Stimulated activated CD8-positive, alpha-beta memory T cell treated with anti-CD3 and anti-CD28 coated beads, Interleukin-12 subunit alpha, Interleukin-12 subunit beta, amount 100 ng/mL, for 1 hour (primary cell): ENCODE data around the gene TXNDC2.

Source experiments
- DNase-seq: peaks from one replicate; pipeline ENCODE4 v3.0.0-alpha.2; 2020; ENCODE audit warnings: low read depth

Gene TXNDC2

DNA sequence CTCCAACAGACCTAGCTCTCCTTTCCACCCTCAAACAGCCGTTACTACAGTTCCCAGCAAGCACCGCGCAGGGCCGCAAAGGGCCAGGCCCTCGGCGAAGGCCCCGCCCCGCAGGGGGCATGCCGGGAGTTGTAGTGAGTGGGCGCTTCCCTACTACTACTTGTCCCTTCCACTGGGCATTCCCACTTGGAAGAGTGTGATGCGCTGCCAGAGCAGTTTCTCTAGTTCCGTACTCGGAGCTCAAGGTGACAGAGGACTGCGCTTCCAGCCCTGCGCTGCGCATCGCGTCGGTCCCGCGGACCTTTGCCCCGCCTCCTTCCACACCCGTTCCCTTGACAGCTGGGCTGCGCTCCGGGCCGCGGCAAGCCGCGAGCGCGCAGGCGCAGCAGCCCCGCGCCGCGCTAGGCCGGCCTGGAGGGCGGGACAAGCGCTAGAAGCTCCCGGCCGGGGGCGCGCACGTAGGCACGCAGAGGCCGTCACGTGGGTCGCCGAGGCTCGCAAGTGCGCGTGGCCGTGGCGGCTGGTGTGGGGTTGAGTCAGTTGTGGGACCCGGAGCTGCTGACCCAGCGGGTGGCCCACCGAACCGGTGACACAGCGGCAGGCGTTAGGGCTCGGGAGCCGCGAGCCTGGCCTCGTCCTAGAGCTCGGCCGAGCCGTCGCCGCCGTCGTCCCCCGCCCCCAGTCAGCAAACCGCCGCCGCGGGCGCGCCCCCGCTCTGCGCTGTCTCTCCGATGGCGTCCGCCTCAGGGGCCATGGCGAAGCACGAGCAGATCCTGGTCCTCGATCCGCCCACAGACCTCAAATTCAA is 28.0 kb downstream of the TXNDC2 start, which contains the start of gene VAPA:
Gene VAPA, plus strand, starts transcription at position 491 of the 808 bp plus-strand sequence. Its CDS starts 241 bp downstream, at position 732.
- DNase-seq: peak; percentile 87

DNA sequence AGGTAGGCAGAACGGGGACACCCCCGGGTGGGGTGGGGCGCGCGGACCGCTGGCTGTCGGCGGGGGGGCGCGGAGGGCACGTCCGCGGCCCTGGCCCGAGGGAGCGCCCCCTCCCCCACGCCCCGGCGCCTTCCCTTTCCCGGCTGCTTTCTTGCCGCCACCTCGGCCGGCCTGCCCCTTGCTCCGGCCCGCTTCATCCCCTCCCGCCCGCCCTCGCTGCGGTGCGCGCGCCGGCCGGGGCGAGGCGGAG is 28.5 kb downstream of the TXNDC2 start:
- no peak for DNase-seq

DNA sequence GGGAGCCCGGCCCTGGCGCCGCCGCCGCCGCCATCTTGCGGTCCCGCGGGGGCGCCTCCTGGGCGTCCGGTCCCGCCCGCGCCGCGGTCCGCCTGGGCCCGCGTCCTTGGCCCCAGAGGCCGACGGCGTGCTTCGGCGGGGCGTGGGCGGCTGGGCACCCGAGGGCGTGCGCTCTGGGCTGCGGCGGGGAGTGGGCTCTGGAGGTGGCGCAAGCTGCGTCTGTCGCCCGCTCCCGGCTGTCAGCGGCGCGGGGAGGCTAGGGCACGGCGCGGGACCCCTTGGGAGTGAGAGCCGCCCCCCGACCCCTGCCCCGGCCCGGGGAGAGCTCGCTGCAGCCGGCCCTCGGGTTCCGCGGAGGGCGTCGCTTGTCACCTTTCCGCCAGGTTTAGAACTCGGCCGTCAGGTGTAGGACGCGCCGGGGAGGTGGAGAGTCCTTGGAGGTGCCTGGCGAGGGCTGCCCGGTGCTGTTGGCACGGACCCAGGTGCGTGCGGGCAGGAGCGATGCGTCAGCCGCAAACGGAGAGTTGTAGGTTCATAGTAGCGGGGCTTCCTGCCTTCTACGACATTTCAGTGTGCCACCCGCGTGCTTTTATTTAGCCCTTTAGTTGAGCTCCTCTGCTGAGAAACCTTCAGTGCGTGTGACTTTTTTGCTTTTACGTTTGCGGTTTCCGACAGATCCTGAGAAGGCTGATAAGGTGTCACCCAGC is 29.0 kb downstream of the TXNDC2 start:
- DNase-seq: peak; percentile 60

DNA sequence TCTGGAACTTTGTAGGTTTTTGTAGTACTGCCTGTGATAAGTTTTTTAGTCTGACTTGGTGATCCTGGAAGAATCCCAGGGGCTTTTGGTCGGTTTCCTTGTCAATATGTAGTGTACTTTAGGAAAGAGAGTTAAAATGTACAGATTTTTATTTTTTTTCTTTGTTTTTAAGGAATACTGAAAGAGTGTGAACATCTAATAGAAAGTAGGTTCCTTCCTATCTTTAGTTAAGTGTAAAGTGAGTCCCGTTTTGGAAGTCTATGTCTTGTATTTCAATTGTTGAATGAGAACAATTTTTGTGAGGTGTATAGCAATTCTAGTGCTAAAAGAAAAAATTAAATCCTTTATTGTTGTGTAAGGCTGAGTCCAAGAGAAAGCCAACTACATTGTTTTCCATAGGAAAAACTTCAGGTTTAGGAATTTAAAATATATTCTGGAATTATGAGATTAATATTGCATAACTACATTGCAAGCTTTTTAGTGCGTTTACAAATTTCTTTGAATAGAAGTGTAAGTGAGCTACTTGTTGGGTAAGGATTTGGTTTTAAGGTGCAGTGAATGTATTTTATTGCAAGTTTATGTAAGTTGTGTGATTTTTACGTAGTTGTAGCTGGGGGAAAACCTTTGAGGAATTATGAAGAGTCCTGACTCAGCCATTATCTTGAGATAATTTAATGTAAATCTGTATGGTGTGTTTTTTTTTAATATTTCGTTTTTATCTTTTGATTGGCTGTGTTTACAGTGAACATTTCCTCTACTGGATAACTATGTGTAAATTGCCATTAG is 29.7 kb downstream of the TXNDC2 start:
- DNase-seq: no peak

DNA sequence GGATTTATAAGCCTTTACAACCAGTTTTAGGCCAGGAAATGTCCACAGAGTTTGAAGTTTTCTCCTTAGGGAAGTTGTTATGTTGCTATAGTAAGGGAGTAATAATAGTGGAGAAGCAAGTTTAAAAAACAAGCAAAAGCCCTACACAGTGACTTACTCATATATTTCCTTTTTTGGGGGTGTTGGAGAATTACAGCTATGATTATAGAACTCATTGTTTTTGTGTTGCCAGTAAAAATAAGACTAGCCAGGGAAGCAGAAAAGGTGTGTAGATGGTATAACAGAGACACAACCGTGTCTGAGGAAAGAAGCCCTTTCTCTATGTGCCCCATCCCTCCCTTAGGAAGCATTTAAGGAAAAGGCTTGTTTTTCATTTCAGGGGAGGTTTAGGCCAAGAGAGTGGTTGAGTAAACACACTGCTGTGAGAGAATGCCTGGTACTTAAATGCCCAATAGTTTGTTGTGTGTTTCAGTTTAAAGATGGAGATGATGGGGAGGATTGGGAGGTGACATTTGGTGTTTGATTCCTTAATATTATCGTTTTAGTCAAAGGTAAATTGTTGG is 30.4 kb downstream of the TXNDC2 start:
- DNase-seq: no peak

DNA sequence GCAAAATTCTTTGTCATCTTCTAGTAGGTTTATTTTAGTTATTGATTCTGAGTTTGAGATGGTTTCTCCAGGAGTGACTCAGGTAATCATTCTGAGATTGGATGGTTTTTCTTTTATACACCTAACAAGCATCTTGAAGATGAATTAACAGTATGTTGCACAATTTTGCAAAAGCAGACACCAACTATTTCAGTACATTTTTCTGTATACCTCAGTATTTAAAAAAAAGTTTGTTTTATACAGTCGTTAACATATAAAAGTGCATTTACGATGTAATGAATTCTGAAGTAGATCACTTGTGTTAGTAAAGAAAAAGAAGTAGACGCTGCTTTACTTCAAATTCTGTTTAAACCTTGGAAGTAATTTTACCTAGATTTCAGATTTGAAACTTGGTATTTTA is 31.0 kb downstream of the TXNDC2 start:
- no peak for DNase-seq

DNA sequence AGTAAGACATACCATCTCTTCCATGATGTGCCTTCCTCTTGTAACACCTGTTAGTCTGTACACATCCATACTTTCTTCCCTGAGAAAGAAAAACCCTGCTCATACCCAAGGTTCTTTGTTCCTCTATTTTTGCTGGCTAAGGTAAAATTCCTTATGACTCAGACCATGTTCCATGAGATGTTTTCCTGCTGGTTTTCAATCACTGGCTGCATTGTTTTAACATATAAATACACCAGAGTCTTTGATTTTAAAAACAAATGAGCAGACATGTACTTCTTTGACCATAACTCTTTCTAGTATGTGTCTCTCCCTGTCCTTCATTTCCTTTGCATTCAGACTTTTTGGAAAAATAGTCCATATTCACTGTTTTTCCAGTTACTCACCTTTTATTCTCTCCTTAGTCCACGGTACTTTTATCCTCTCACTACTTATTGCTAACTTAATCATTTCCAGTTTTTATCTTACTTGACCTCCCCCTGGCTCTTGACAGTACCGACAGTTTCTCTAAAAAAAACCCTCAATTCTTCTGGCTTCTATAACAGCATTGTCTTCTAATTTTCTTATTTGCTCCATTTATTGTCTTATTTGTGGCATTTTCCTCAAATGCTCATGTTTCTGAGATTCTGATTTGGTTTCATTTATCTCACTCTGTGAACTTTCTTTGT is 32.4 kb downstream of the TXNDC2 start:
- DNase-seq: no peak

DNA sequence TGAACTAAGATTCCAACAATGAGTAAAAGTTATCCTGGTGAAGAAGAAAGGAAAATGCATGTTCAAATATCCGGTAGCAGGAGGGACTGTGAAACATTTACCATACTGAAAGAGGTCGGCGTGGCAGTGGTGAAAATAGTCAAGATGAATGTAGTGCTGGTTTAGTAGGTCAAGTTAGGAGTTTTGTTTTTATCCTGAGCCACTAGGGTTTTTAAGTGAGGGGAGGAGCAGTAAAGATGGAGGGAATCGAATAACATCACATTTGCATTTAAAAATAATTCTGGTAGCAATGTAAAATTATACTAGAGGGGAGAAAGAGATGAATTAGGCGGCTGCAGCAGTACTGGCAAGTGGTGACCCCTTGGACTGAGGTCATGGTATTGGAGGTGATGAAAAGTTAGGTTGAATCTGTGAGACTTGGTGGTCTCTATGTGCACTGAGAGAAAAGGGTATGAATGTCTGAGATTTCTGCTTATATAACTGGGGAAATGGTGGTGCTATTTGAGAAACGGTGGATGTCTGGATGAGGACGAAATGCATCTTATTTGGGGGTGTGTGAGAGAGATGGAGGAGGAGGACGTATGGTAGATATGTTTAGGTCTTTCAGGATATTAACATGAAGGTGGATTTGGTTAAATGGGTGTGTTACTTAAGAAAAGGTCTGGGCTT is 33.9 kb downstream of the TXNDC2 start:
- no peak for DNase-seq

DNA sequence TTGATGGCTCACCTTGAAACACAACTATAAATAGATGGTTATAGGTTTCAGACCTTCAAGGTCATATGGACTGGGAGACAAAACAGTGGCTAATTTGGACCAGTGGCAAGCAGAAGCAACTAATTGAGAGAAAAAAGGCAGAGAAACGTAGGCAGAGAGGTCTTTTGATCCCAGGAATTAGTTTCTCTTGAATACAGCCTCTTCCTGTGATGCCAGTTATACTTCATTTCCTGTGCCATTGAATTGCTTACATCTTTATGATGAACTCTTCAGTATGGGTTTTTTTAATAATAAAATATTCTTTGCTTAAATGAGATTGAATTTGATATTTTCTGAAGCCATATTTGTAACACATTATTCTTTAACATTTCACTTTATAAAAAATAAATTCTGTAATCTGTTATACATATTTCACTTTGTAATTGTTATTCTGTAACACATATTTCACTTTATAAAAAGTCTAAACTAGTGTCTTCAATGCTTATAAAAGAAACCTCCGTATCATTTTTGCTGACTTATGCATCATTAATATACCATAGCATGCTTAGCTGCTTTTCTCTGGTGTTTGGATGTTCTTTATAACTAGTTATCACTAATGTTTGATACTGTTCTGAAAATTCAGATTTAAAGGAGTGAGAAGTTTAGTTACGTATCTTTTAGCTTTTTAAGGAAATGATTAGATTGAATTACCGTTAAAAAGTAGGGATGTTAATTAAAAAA is 37.0 kb downstream of the TXNDC2 start:
- DNase-seq: no peak

DNA sequence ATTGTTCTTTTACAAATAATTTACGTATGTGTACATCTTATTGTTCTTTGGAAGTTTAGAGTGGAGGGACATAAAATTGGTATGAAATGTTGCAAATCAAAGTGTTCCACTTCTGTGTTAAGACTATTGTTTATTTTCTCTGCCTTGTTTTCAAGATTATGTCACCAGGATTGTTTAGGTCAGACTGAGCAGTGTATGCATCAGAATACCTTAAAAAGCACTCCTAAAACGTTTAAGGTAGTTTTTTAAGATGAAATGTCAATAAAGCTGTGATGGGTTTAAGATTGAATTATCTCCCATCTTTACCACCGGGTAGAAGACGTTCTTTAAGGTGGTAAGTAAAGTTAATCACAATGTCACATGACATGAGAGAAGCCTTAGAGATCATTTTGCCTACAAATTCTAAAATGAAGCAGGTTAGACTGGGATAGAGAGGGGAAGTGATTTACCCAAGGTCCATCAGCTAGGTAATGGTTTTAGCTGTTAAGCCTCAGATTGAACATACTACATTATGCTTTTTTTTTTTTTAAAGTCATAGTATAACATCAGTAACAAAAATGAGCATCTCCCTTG is 38.7 kb downstream of the TXNDC2 start:
- DNase-seq: no peak

DNA sequence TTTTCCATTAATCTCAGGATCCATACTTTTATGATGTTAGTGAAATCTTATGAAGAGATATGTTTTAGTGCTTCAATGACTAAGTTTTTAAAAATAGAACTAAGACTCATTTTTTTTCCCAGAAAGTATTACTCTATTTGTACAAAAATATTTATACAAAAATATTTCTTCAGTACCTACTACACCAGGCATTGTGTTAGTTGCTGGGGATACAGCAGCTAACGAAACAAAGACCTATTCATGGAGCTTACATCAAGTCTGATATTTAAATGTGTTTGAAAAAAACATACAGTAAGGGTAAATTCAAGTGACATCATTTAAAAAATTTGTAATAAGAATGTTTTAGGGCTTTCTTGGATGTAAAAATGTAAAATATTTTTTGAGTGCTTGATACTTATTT is 39.6 kb downstream of the TXNDC2 start:
- DNase-seq: no peak

DNA sequence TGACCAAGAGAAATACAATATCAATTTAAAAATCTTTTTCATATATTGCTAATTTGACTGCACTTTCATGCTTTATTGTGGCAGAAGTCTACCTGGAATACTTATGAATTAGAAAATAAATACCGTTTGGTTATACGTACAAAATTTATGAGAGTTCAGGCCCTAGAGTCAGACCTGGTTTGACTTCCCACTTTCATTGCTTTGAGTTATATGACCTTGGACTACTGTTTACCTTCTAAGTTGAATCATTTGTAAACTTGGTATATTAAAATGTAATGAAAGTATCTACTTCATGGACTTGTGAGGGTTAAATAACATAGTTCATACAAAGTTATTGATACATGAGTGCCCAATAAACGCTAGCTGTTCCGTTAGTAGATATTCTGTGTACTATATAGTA is 40.0 kb downstream of the TXNDC2 start:
- DNase-seq: no peak

DNA sequence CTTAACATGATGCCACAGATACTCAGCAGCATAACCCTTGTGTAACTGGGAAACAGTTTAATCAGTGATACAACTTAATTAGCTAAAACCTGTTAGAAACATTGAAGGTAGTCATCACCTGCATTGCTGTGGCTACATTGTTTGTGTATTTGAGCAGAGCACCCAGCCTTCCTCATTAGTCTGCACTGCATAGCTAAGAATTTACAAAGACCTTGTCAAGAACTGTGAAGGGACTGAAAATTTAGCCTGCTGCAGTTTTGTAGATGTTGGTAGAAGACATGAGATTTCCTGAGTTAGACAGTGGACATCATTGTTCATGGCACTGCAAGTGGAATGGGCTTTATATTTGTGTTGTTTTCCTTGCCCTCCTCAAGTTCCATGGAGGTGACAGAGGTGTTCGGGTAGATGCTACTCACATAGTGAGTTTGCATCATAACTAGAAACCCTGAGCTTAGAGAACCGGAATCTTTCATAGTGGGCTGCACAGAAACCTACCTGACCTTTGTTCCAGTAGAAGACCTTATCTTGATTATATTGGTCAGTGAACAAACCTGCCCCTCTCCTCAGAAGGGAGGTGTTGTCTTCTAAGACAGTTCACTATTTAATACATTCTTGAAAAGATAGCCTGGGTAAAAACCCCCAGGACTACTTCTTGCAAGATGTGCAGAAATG is 40.6 kb downstream of the TXNDC2 start:
- DNase-seq: no peak

DNA sequence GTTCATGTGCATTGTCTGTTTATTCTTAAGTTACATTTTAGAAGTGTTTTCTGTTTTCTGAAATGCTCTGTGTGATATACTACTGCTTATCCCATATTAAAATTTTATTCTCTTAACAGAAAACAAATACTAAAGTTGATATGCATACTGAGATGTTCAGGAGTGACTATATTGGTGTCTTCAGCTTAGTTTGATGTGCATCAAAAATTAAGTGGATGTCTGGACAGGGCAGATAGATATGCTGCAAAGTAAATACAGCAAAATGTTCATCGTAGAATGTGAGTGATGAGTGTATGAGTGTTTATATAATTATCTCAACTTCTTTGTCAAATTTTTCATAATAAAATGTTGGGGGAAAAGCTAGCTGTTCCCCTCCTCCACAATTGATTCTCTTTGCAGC is 41.2 kb downstream of the TXNDC2 start:
- no peak for DNase-seq

DNA sequence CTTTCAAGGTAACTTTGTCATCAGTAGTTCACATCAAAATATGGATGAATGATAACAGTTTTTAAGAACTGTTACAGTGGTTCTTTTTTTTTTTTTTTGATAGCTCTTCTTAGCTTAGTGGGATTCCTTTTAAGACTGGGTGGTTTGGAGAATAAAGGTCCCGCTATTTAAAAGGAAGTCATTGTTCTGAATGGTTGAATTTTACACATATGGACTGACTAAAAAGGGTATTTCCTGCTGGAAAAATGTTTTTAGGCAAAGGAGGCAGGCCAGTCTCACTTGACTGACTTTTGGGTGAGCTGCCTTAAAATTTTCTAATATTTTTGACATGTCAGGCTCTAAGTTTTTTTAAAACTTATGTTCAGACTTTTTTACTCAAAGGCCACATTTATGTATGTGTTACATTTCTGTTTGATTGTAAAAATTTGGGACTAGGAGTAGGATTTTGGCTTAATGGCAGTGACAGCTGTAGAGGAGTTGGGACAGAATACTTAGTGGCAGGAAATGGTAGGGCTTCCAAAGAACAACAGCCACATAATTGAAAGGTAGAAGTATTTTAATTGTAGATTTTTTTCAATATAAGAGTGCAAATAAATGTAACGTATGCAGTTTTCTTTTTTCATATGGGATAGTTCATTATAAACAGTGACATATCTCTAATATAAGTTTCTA is 41.8 kb downstream of the TXNDC2 start:
- no peak for DNase-seq

DNA sequence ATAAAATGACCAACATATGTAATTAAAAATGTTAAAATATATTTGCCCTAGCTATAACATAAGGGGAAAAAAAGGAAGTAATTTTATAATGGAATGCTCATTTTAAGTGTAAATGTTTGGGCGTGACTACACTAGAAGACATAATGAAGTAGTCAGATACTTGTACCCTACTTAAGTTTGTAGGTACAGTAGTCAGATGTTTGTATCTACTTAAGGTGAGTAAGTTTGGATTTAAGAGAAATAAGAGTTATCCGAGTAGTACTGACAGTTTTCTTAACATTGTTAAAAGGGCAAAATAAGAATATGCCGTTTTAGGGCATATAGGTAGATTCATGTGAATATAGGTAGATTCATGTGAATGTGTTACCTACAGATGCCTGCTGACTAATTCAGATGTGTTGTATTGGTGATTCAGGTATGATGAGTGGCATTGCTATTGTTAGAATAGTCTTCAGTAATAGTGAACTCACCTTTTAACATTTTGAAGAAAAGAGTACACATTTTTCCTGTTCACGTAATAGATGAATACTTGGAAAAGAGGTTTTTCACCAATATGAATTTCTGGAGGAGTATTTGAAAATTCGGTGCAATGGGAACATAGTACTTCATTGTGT is 43.0 kb downstream of the TXNDC2 start:
- no peak for DNase-seq

DNA sequence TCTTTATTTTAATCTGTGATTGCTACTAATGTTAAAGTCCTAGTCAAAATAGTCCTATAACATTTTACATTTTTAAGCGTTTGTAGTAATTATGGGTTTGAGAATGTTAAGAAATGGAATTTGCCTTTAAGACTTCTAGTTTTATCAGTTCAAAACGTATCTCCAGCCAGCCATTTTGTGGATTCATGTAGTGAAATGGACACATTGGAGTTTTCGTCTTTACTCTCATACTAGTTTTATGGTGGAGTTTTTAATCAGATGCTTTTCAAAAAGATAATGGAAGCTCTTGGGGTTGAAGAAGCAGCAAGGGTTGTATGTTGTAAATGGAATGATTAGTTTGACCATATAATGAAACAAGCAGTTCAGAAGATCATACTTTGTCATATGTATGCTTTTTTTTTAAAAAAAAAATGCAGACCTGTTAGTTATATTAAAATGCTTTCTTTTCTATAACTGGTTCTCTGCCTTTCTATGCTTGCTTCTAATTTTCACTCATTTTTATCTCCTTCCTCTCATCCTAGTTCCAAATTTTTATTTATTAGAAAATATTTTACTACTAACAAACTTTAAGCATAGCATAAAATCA is 44.6 kb downstream of the TXNDC2 start:
- no peak for DNase-seq

DNA sequence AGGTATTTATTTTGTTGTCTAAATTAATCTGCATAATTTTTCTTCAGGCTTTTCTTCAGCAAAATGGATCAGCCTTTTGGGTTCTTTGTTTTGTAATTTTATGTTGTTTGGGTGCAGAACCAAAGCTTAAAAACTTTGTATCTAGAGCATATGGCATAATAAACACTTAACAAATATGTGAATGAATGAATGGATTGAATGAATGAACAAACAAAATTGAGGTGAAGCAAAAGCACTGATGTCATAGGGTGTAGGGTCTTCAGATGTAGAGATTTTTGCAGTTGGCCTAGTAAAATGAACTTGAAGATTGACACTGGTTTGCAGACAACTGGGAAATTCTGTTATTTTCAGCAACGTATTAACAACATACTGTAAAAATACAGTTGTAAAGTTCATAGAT is 45.4 kb downstream of the TXNDC2 start:
- DNase-seq: no peak

DNA sequence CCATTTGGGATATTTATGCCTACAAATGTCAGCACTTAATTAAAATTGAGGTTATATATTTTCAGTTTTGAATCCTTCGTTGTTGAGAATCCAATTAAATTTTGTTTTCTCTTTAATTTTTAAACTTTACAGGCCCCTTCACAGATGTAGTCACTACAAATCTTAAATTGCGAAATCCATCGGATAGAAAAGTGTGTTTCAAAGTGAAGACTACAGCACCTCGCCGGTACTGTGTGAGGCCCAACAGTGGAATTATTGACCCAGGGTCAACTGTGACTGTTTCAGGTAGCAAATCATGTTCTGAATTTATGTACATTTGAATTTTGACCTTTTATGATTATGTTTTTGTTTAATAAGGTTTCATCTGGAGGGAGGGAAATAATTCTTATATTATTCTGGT is 45.9 kb downstream of the TXNDC2 start:
- DNase-seq: no peak
